VCaP (cell line): ENCODE results near the gene CFAP206.

Experiments
- H3K27ac ChIP-seq: fragments of 450-650 bp; 2 replicates; pipeline ENCODE4 v1.5.1; 2017
- TF ChIP-seq, protein P1 (sequence below): fragments of 450-650 bp; conservative IDR thresholded peaks from 2 replicates; pipeline ENCODE4 v1.5.1; 2017; ENCODE audit warnings: mild to moderate bottlenecking, moderate library complexity

CFAP206 gene

DNA sequence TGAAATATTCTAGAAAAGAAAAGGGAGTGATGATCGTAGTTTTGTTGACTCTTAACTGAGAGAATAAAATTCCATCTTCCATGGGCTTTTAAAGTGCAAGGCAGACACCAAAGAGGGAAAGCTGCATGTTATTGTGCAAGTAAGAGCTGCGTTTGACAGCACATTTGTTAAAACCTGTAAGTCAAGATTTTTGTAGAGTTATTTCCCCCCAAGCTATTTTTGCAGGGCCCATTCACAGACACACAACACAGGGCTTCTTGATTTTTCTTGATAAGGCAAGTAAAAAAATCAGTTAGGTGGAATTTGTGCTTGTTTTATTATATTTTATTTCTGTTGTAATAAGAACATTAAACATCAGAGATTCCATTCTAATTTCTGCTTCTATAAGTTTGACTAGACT is 13.8 kb downstream of the CFAP206 start:
- TF ChIP-seq, protein P1, sequence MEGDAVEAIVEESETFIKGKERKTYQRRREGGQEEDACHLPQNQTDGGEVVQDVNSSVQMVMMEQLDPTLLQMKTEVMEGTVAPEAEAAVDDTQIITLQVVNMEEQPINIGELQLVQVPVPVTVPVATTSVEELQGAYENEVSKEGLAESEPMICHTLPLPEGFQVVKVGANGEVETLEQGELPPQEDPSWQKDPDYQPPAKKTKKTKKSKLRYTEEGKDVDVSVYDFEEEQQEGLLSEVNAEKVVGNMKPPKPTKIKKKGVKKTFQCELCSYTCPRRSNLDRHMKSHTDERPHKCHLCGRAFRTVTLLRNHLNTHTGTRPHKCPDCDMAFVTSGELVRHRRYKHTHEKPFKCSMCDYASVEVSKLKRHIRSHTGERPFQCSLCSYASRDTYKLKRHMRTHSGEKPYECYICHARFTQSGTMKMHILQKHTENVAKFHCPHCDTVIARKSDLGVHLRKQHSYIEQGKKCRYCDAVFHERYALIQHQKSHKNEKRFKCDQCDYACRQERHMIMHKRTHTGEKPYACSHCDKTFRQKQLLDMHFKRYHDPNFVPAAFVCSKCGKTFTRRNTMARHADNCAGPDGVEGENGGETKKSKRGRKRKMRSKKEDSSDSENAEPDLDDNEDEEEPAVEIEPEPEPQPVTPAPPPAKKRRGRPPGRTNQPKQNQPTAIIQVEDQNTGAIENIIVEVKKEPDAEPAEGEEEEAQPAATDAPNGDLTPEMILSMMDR = no peak
- peak overlapping the region; percentile 30; the same call in 1 of the 2 replicates for H3K27ac ChIP-seq

DNA sequence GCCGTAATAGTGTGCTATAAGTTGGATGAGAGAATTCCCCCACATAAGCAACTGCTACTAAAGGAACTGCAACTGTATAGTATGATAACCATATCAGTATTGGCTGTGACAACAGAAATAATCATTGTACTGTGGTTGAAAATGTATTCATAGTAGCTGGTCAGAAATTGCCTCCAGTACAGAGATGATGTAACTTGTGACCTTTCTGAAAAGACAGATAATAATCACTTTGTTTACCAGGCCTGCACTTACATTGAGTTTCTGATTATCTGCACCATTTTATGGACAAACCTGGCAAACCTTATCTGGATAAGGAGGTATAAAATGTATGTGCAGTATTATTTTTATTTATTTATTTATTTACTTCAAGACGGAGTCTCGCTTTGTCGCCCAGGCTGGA is 19.0 kb downstream of the CFAP206 start:
- TF ChIP-seq, protein P1 = no peak

DNA sequence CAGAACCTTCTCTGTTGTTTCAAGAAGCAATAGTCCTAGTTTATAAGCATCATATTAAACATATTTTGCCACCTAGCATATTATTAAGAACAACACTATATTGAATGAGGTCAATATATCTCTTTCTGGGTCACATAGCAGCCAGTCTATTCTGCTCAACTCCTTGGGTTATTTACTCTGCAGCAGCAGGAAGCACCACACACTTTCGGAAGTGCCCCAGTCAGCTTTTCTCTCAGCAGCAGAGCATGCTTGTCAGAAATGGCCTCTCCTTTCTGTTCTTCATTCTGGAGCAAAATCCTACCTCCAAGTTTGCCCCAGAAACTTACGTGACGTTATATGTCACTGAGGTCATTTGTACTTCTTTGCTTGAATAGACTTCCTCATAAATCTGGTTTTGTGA is 22.7 kb downstream of the CFAP206 start:
- TF ChIP-seq, protein P1 = no peak
- H3K27ac ChIP-seq = no peak overlapping the region

More for the DNA sequence above, 19.0 kb downstream of the CFAP206 start:
- no peak overlapping the region for H3K27ac ChIP-seq

DNA sequence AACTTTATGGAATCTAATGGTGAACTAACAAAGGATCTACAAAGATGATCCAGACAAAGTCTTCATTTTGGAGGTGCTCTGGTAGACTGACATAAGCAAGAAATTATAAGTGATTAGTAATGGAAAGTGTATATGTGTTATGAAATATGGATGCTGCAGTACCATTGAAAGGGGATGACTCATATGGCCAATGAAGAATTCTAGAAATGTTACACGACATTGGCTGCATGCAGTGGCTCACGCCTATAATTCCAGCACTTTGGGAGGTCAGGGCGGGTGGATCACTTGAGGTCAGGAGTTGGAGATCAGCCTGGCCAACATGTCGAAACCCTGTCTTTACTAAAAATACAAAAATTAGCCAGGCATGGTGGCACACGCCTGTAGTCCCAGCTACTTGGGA is 23.5 kb downstream of the CFAP206 start:
- TF ChIP-seq, protein P1 = no peak
- no peak overlapping the region for H3K27ac ChIP-seq

DNA sequence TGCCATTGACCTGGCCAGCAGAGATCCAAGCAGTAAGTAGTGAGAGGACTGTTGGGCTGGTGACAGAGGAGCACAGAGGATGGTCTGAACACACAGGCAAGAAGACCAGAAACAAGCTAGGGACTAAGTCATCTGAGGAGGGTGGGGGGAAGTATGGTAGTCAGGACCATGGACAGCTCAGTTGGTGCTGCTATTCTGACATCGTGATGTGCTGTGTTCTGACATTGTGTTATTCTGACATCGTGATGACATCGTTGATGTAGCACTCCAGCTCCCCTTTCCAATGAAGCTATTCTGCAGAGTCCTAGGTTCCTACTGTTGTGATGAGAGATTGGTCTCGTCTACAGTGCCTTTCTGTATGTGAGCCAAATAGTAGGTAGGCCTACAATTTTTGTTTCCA is 28.7 kb downstream of the CFAP206 start:
- TF ChIP-seq, protein P1 = no peak
- H3K27ac ChIP-seq = no peak overlapping the region

DNA sequence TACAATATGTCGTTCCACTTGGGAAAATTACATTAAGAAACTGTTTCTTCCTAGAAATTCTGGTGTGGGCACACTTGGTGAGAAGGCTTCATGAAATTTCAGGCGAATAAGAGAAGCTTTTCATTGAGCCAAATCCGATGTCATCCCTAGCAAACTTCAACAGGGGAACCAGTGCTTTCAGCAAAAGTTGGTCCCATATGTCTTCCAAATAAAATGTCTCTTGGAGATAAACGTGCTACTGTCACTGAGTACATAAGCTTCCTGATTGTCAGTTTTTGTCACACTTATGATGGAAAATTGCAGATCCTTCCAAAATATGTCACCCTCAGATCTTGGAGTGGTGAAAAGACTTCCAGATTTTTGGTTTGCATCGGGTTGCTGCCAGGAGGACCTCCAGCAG is 33.9 kb downstream of the CFAP206 start:
- no peak overlapping the region for H3K27ac ChIP-seq

DNA sequence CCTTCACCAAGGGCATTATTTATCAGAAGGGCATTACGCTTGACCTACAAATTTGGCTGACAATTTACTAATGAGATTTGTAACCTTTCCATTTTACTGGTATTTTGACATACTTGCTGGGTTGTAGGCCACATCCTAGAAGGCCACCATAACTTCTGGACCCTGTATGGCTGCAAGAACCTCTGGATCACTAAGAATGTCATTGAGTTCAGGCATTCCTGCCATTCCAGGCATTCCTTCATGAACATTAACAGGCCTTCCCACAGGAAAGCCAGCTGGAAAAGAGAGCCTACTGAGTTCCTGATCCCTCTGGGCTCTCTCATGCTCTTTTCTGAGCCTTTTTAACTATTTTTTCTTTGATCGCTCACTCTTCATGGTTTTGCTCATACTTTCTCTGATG is 36.6 kb downstream of the CFAP206 start:
- no peak overlapping the region for H3K27ac ChIP-seq
- TF ChIP-seq, protein P1 = no peak

More for the DNA sequence above, 33.9 kb downstream of the CFAP206 start:
- TF ChIP-seq, protein P1 = no peak
